Stimulated activated CD8-positive, alpha-beta memory T cell treated with anti-CD3 and anti-CD28 coated beads, Interleukin-2, amount 100 ng/mL, for 48 hours (primary cell): ENCODE data around the gene CFL2.
"Not testable (repeated sequence)": the region's sequence is repeated elsewhere in the genome, so short reads cannot be mapped to it uniquely, and the experiment has no call there.

Source experiments
- DNase-seq, 2 donors: peaks; one replicate each; pipeline ENCODE4 v3.0.0-alpha.2; 2020; ENCODE audit warnings: low read depth in 2 of 2

The CFL2 gene

GRCh38 chr14:34711796-34712712 is 2.3 kb downstream of the CFL2 start:
- DNase-seq, result no peak

GRCh38 chr14:34711169-34711568 is 3.2 kb downstream of the CFL2 start:
- no peak for DNase-seq

GRCh38 chr14:34710744-34711143 is 3.6 kb downstream of the CFL2 start:
- no peak for DNase-seq

GRCh38 chr14:34710006-34710405 is 4.4 kb downstream of the CFL2 start:
- DNase-seq, result no peak

- DNase-seq, result no peak
These were observed 6.7 kb downstream of the CFL2 start for GRCh38 chr14:34707722-34708121.

- no peak for DNase-seq
These were observed 12.6 kb downstream of the CFL2 start for GRCh38 chr14:34701808-34702207.

- DNase-seq, result no peak
These were observed 13.7 kb downstream of the CFL2 start for GRCh38 chr14:34700622-34701130.

- DNase-seq, result no peak
These were observed 14.3 kb downstream of the CFL2 start for GRCh38 chr14:34699873-34700621.

- not testable (repeated sequence) for DNase-seq
These were observed 20.2 kb downstream of the CFL2 start for GRCh38 chr14:34694216-34694615.

GRCh38 chr14:34693228-34693939 is 21.0 kb downstream of the CFL2 start:
- DNase-seq, result peak in 1 of 2 donors; percentile 5

GRCh38 chr14:34692898-34693227 is 21.5 kb downstream of the CFL2 start:
- no peak for DNase-seq

GRCh38 chr14:34692348-34692747 is 22.0 kb downstream of the CFL2 start:
- no peak for DNase-seq

GRCh38 chr14:34691206-34691605 is 23.2 kb downstream of the CFL2 start:
- DNase-seq, result no peak

GRCh38 chr14:34688470-34689206 is 25.8 kb downstream of the CFL2 start:
- DNase-seq, result no peak

- DNase-seq, result no peak
These were observed 28.5 kb downstream of the CFL2 start for GRCh38 chr14:34685819-34686428.

GRCh38 chr14:34684578-34684977 is 29.8 kb downstream of the CFL2 start:
- DNase-seq, result no peak

GRCh38 chr14:34682787-34683321 is 31.5 kb downstream of the CFL2 start:
- no peak for DNase-seq

GRCh38 chr14:34680806-34681479 is 33.5 kb downstream of the CFL2 start:
- no peak for DNase-seq

GRCh38 chr14:34678735-34679134 is 35.7 kb downstream of the CFL2 start:
- DNase-seq, result no peak

GRCh38 chr14:34678306-34678705 is 36.1 kb downstream of the CFL2 start:
- DNase-seq, result no peak
